GM21576 (cell line): ENCODE results near the gene GRID1.
A peak's percentile ranks its signal among the peaks of the same experiment; 100 is the strongest.

Experiments used
- ATAC-seq: cut with Tn5 transposase; IDR thresholded peaks from one replicate; pipeline ENCODE4 v1.9.1; 2021; ENCODE audit warnings: mild to moderate bottlenecking, moderate library complexity; ENCODE audit not compliant: unreplicated experiment

GRID1 gene

DNA sequence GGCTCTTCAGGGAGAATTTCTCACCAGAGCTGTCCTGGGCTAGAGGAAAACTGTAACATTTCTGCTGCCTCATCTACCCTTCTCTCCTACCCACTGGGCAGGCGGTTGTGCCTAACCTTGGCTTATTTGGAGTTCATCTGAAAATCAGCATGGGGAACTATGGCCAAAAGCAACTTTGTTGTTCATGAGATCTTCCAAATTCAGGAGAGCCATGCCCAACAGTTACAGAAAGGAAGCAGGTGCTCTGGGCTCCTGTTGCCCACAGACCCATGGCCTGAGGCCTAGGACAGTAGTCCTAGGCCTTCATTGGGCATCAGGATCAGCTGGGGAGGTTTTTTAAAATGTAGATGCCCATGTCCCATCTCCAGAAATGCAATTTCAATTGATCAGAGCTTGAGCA lies 85.2 kb downstream of the GRID1 start:
- no peak for ATAC-seq

DNA sequence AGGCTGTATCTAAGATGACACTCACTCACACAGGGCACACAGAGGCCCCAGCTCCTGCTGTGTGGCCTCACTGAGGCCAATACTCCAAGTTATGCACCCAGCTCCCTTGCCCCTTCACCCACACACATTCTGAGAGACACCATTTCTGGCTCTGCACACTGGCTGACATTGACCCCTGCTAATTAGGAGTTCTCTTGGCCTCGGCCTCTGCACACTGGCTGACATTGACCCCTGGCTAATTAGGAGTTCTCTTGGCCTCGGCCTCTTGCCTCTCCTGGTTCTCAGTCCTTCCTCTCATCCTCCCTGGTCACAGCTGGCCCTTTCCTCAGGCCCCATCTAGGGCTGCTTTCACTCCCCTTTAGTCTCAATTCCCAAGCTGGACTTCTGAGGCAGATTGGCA lies 97.3 kb downstream of the GRID1 start:
- no peak for ATAC-seq

DNA sequence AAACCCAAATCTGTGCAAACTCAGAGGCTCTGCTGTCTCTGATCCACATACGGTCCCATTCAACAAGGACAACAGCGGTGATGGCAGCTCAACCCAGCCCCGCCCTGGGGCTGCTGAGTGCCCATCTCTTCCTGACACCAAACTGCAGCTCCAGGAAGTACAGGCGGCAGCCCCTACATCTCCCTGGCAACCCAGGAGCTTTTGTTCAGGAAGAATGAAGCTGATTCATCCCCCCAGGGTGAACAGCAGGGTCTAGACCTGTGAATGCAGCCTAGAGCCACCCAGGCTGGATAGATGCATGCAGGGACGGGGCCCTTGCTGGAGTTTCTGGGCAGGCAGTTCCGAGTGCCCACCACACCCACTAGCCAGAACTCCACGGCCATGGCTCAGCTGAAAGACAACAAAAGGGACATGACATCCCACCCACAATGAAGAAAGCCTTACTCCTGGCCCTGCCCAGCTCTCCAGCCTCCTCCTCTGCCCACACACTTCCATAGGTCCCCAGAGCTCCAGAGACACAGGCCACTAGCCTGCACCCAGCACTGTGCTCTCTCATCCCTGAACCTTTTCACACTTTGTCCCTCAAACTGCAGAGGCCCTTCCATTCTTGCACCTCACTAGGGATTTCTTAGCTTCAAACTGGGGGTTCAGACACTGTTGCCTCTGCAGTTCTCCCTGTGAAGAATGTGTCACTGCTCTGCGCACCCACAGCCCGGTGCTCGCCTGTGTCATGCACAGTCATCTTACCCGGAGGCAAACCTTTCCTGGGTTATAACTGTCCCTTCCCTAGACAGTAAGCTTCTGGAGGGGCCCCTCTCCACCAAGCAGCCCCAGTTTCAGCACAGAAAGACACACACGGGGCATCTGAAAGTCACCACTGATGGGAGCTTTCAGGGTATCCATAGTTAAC lies 99.1 kb downstream of the GRID1 start:
- no peak for ATAC-seq

DNA sequence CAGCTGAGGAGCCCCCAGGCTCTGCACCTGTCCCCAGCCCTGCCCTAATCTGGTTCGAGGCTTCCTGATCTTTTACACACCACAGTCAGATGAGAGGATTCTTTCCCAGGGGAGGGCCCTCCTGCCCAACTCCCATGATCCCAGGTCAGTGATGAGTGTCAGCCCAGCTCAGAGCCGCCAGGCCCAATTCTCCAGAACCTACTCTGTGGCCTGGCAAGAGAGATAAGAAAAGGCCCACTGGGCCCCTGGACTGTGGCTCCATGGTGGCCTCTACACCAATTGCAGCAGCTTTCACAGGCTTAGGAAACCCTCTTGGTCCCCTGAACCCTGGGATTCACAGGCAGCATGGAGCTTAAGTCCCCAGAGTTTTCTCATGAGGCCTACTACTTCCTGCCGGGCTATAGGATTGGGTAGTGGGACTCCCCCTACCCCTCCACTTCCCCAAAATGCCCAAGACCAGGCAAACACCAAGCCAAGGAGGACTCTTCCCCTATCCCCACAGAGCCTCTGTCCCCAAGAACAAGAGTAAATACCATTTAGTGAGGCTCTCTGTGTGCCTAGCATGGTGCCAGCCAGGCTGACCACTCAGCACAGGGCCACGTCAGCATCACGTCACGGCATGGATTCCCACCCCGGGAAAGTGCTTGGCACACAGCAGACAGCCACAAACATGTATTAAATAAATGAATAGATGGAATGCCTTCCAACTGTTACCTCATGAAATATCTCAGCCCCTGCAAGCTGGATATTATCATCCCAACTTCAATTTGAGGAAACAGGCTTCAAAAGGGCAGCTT lies 100.0 kb downstream of the GRID1 start:
- ATAC-seq, result no peak

DNA sequence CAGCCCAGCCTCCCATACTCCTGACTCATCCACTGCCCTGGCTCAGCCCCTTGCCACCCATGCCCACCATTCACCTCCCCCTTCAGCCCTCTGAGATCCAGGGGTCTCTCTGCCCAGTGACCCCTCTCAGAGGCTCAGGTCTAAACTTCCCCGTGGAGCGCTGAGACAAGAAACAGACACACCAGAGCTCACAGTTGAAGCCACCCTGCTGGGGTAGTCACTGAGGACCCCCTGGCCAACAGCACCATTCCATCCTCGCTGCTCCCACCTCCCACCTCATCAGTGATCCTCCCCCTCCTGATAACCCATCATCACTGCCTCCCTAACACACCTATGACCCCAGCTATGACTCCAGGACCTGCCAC lies 100.7 kb downstream of the GRID1 start:
- ATAC-seq, result no peak

DNA sequence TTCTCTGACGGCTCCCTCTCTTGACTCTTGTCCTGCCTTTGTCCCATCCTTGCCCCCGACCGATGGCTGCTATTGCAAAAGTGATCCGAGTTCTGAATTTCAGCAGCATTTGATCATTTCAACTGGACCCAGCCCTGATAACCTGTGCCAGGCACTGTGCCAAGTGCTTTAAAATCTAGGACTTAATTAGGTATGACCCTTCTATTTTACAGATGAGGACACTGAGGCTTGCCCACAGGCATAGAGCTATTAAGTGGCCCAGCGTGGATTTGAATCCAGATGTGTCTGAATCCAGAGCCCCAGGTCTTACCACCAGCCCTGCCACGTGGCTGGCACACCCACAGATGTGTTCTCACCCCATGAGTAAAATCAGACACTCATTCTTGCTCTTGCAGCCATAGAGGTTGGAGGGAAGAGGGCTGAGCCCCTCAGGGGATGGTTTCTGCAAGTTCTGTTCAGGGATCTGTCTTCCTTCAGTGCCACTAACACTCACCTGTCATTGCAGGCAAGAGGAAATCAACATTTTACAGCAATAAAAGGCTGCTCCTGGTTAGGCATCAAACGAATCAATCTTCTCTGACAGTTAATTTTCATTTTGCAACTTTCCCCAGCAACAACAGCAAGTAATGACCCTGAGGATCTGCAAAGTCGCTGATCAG lies 101.2 kb downstream of the GRID1 start:
- no peak for ATAC-seq

DNA sequence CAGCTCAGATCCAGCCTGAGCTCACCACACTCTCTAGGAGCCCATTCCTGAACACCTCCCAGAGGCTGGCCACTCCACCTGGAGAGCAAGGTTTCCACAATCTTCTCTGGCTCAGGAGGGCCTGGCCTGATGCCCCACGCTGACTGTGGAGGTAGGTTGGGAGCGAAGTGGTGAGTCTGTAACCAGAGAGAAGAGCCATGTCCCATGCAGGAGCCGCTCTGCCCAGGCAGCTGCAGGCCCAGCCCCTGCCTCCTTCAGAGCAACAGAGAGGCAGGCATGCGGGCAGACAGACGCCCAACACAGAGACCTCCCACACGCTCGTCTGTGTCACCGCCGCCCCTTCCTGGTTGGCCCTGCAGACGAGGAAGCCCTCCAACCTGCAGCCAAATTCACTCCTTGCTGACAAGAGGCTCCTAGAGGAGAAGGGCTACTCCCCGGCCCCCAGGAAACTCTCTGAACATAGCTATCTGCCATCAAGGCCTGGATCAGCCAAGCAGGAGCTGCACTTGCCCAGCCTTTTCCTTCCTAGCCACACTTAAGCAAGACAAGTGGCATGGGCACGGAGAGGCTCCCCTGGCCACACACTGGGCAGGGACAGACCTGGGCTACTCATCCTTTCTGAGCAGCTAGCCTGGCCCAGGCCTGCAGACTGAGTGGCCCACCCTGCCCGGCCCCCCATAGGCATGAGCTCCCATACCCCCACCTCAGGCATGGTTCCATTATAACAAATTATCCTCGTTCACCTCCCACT lies 101.9 kb downstream of the GRID1 start:
- no peak for ATAC-seq

DNA sequence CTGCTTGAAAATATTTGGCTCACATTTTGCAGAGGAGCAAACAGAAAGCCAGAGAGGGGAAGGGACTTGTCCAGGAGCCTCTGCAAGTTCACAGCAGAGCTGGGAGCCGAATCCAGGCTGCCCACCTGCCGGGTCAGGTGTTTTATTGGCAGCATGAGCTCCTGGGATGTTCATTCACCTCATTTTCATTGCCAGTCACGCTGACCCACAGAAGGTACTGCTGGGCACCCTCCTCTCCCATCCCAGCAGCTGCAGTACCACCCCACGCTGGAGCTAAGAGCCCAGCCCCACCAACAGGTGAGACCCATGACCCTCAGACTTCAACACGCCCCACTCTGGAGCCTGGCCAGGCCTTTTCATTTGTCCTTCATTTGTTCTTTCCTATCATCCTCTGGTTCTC lies 102.7 kb downstream of the GRID1 start:
- no peak for ATAC-seq

DNA sequence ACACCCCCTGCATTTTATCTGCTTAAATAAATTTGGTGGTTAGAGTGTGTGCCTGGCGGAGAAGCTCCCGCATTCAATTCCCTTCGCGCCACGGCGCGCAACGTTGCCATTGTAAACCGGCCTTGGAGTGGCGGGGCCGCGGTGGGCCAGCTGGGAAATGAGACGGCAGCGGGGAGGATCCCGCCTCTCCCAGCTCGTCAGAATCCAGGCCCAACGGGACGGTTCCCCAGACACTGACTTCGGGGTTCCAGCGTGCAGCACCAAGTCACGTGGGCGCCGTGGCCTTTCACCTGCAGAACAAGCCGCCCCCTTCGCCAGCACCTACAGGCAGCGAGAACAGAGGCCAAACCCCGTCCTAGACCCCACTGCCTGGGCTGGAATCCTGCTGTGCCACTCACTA lies 103.4 kb downstream of the GRID1 start:
- no peak for ATAC-seq

DNA sequence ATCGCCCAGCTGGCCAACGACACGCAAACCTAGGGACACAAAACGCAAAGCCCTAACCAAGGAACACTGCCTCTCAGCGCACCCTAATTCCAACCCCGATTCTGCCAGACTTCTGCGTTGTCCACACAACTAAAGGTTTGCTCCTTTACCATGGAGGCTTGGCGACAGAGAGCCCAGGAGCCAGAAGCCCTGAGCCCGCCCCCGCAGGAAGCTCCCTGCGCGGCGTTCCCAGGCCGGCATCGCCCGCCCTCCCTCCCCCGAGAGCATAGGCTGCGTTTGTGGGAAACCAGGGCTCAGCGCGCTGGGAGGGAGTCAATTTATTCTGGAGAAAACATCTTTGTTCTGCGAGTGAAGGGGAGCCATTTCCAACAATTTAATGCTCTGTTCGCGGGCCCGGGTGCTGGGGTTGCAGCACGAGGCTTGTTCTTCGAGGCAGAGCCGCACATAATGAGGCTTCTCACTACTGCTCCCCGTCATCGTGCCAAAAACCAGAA lies 103.9 kb downstream of the GRID1 start:
- ATAC-seq, result no peak

DNA sequence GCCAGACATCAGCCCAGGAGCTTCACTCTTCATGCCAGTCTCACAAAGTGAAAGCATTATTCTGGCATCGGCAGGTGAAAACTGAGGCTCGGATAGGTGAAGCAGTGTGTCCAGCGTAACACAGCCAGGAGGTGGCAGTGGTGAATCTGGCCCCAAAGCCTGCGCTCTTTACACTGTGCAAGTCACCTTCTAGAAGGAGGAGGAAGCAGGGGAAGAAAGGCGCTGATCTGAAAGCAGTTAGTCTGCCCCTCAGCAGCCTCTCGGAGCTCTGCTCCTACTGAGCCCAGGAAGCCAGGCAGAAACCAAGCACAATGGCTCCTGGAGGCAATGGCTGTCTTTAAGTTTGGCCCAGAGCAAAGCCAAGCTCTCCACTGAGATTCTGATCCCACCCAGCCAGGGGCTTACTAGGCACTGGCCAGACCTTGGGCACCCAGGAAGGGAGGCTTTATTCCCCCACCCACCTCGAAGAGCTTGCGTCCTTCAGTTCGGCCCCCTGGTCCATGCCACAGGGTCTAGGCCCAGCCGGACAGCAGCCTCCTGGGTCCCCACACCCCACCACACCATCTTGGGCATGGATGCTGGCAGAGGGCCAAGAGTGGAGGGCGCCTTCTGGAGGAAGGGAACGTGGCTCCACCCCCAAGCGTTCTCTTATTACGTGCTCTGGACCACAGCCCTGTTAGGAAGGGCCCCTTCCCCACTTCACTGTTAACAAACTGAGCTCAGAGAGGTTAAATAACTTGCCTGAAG lies 104.5 kb downstream of the GRID1 start:
- ATAC-seq, result peak; percentile 70

DNA sequence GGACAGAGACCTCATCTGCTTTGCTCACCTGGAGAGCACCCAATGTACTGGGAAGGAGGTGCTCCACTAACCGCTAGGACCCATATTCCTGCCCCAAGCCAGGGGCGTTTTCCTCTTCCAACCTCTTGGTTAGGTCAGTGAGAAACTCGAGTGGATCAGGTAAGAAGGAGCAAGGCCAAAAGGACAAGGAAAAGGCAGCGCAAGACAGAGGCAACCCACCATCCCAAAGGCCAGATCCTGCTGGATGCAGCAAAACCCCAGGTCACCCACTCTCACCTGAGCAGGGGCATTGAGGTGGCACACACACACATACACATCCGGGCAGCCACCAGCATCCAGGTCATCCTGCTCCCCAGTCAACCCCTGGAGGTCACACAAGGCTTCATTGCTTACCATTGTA lies 105.1 kb downstream of the GRID1 start:
- ATAC-seq, result no peak

DNA sequence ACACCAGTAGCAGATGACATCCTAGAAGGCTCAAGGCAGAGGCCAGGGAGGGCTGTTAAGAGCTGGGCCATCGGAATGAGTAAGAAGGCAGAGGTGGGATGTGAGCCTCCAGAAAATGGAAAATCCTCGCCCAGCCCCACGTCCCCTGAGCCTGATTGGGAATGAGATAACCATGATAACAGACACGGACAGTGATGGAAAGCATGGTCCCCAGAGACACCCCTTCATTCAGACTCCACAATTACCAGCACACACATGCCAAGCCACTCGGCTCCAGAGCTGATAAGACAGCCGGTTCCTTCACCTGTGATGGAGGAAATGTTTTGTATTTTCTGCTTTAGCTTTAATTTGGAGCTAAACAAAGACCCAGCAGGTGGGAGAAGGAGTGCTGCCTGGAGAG lies 106.0 kb downstream of the GRID1 start:
- ATAC-seq, result no peak

DNA sequence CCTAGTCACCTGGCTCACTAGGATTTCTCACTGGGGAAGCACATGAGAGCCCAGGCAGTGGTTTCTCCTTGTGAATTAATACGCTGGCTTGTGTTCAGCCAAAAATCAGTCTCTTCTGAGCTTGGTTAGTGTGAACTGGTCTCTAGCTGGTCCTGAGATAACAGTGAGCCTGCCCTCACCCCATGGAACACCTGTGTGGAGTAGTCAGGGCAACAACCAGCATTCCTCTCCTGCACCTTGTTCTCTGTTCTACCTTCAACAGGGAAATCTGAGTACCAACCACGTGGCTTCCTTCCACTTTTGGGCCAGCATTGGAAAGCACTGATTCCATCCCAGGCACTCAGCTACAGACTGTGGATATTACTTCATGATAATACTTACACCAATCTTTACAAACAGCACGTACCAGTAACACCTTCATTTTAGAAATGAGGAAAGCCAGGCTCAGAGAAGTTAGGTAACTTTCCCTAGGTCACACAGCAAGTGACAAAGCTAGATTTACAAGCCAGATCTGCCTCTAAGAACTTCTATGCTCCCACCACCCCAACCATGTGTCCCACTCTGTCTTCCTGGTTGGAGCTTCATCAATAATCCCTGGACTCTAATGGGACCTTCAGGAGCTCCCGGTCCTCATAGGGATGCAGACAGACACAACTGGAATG lies 106.6 kb downstream of the GRID1 start:
- no peak for ATAC-seq

DNA sequence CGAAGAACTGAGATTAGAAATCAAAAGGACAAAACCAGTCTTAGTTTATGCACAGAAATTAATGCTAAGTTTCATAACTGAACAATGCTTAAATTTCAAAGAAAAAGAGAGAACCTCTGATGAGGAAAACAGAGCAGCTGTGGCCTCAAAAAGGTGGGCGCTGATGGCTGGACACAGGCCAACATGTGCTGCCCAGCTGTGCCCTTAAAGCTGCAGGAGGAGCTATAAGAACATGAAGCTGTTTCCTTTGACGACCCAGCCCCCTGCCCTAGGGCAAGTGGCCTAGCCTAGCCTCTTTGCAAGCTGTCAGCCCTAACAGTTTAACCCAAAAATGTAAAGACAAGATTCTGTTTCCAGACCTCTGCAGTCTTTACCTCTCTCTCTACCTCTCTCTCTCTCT lies 107.7 kb downstream of the GRID1 start:
- ATAC-seq, result no peak

DNA sequence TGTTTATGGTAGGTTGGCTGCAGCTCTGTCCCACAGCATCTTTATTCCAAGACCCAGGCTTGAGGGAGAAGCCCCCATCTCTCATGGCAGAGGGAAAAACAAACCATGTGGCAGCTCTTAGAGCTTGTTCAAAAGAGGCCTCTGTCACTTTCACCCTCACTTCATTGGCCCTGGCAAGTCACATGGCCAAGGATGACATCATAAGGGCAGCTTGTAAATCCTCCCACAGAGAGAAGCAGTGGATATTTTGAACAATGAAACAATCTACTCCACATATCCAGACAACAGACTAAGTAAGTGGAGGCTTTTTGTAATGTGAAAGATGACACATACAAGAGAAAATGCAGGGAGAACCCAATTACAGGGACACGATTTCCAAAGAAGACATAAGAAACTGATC lies 108.1 kb downstream of the GRID1 start:
- no peak for ATAC-seq

DNA sequence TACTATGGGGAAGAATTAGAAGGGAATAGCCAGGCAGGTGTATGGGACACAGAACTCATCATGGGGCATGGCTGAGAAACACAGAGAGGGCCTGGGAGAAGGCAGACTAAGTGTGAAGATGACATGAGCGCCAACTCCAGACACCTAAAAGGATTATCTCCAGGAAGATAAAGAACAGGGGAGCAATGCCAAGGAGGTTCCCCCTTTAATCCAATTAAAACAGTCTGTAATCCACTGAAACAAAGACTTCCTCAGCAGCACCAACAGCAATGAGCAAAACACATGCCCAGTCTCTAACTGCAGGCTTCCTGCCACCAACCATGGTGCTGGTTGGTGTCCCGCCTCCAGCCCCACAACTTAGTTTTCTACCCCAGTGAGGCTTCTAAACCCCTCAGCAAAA lies 108.9 kb downstream of the GRID1 start:
- ATAC-seq, result no peak

DNA sequence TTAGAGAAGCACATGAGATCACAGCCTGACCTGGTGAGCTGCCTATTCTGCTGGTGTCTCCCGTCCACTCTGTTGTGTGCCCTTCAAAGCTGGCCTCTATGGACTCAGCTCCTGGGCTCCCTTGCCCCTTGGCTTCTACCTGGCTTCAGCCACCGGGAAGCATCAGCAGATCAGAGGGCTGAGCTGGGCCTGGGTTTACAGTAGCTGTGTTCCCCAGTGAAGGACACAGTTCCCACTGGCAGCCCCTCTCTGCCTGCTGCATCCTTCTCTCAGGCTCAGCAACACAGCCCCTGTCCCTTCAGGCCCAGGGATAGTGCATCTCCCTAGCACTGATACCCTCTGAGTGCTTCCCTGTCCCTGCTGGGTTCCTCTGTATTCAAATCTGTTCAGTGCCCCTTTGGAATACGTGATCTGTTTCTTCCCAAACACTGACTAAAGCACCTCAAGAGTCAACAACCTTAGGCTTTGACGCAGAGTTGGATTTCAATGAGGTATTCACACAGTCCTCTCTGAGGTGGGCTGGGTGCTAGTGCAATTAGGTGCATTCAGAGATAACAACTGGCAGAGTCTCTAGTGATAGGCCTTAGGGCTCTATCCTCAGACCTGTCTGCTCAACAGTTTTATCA lies 109.8 kb downstream of the GRID1 start:
- no peak for ATAC-seq
